Heart left ventricle (tissue), 16 donors: ENCODE data around the gene CCT8L2. TPM values are rescaled to one million over a fixed set of nuclear protein-coding genes. Genes with fewer than 3 reads are reported as not detected.
"Not testable (repeated sequence)": the region's sequence is repeated elsewhere in the genome, so short reads cannot be mapped to it uniquely, and the experiment has no call there.

ENCODE experiments used
- ATAC-seq, 4 donors: fragments of 200-7000 bp; cut with Tn5 transposase; one replicate each; pipeline ENCODE4 v1.9.1; 2020 to 2022; ENCODE audit warnings: moderate library complexity in 4 of 4, mild to moderate bottlenecking in 3 of 4, moderate number of reproducible peaks in 1 of 4
- DNase-seq, 5 donors: peaks; one replicate each; pipeline ENCODE4 v3.0.0-alpha.2; 2020
- H3K27ac ChIP-seq, 12 donors: fragments of 200-600 bp; sonication (generic) in 4 of 12; one replicate each; pipeline versions ENCODE4 v1.5.0 to v1.8.0; 2016 to 2022; ENCODE audit warnings: mild to moderate bottlenecking in 2 of 12
- H3K27me3 ChIP-seq, 9 donors: fragments of 200-600 bp; sonication (generic) in 2 of 9; one replicate each; pipeline versions ENCODE4 v1.5.1 to v1.8.0; 2016 to 2022; ENCODE audit warnings: mild to moderate bottlenecking in 3 of 9
- H3K36me3 ChIP-seq, 9 donors: fragments of 200-600 bp; sonication (generic) in 2 of 9; one replicate each; pipeline versions ENCODE4 v1.5.0 to v1.8.0; 2018 to 2022; ENCODE audit warnings: mild to moderate bottlenecking in 2 of 9
- H3K4me1 ChIP-seq, 12 donors: fragments of 200-600 bp; sonication (generic) in 4 of 12; one replicate each; pipeline versions ENCODE4 v1.5.0 to v1.8.0; 2016 to 2022; ENCODE audit warnings: mild to moderate bottlenecking in 3 of 12
- H3K4me3 ChIP-seq, 12 donors: fragments of 200-600 bp; sonication (generic) in 4 of 12; one replicate each; pipeline versions ENCODE4 v1.5.0 to v1.8.0; 2017 to 2022; ENCODE audit warnings: mild to moderate bottlenecking in 9 of 12, moderate library complexity in 4 of 12
- H3K9me3 ChIP-seq, 12 donors: fragments of 200-600 bp; sonication (generic) in 4 of 12; one replicate each; pipeline versions ENCODE4 v1.5.0 to v1.8.0; 2016 to 2022; ENCODE audit warnings: mild to moderate bottlenecking in 1 of 12
- WGBS, 4 donors: extraction: QIAGEN DNeasy Blood & Tissue Kit in 2 of 4; methylation state at CpG; one replicate each; pipeline versions ENCODE4 v1.1.5 to v1.1.7; 2013 to 2018; 5-methylcytosine and 5-hydroxymethylcytosine counted together
- intact Hi-C, 10 donors: fragments of 100-400 bp; cut with DNase I; formaldehyde crosslinking; loops; one replicate each; pipeline versions ENCODE4 v1.11.1 to v1.14.2; 2022
- long read RNA-seq, 3 donors: library from polyadenylated mRNA; unstranded; transcript quantifications; one replicate each; pipeline ENCODE4 v2.0.0, GENCODE V29; 2020 to 2021
- polyA plus RNA-seq, 2 donors: library from polyadenylated mRNA; stranded (reverse); fragments of 200-250 nt; gene quantifications; one replicate each; pipeline ENCODE4 v1.2.3, GENCODE V29; 2013
- total RNA-seq, 9 donors: library from RNA; depleted of rRNA in 2 of 9; stranded (reverse); fragments of >200 nt in 2 of 9; fragmentation: NEBNext Ultra II Directional in 3 of 9; extraction: Animal tissue kit (Norgen Biotek cat#: 25700) in 3 of 9; gene quantifications; one replicate each; pipeline versions ENCODE4 v1.1.0 to v1.2.4, GENCODE V29; 2016 to 2023
- donor health status: ischemic (EF 13 %, LVEDD 7.1; RV severe dilation, severe dysfunction).
- donor health status: healthy with polysubstance abuse.
- donor health status: DM: no; HTN: yes; CAD: no.
- donor health status: DM: no; HTN: no; CAD: no.
- donor health status: ischemic (EF 25% LVEDD 6.9; RV normal size, moderate dysfunction).
- donor health status: ischemic (EF 25% LVEDD 5.7; RV mildly dilated, moderate dysfunction).
- donor health status: healthy.
- donor health status: DM: yes; HTN: yes; CAD: no.
- donor health status: ischemic (EF 35%, LVEDD 5.7; RV mildly dilated, moderate dysfunction).
- donor health status: nonischemic (EF 11% LVEDD 7.7; RV severe dilation, severe dysfunction).
- donor health status: DM: yes; HTN: yes; CAD: no.
- donor health status: PGD.
- donor health status: ischemic (EF 29% LVEDD 5.4; RV normal size, mild dysfunction).
- donor health status: nonischemic (EF 23%, LVEDD 6.1; RV moderate dilation, normal function).

Gene CCT8L2
- total RNA-seq (not detected), polyA plus RNA-seq (not detected)
- long read RNA-seq, donor 1: 0 reads
- long read RNA-seq, donor 2: 0 reads
- long read RNA-seq, donor 3: 0 reads

- intact Hi-C loops, H3K4me3 ChIP-seq, H3K9me3 ChIP-seq, DNase-seq, ATAC-seq, H3K4me1 ChIP-seq, H3K27ac ChIP-seq, H3K36me3 ChIP-seq: not testable (repeated sequence)
- peaks cover 0 to 15% (median 1%) of the 10 kb centered on the region in 9 donors for H3K27me3 ChIP-seq
- WGBS, 4 donors: 58 to 73% (median 71%) methylated on average over 1 of the region's 1 CpG
These were observed at the start of gene CCT8L2 for GRCh38 chr22:16592710-16593109. CCT8L2 (minus strand) TSS chr22:16592810; CDS start chr22:16592550, 260 bp downstream.

GRCh38 chr22:16635442-16635841, 42.8 kb upstream of the CCT8L2 start:
- H3K36me3 ChIP-seq, ATAC-seq, H3K4me3 ChIP-seq, H3K27ac ChIP-seq, DNase-seq, H3K27me3 ChIP-seq, H3K4me1 ChIP-seq, H3K9me3 ChIP-seq, intact Hi-C loops: not testable (repeated sequence)
- WGBS, 4 donors: 67 to 73% (median 71%) methylated on average over 1 of the region's 1 CpG

- H3K9me3 ChIP-seq, intact Hi-C loops, H3K4me3 ChIP-seq, H3K36me3 ChIP-seq, H3K27ac ChIP-seq, H3K27me3 ChIP-seq, H3K4me1 ChIP-seq, ATAC-seq, DNase-seq: not testable (repeated sequence)
These were observed 41.5 kb upstream of the CCT8L2 start for GRCh38 chr22:16634092-16634491.

GRCh38 chr22:16628476-16628875, 35.9 kb upstream of the CCT8L2 start:
- 80 to 88% (median 83%) methylated on average over 1 of the region's 1 CpG for WGBS, 4 donors

GRCh38 chr22:16625018-16625417, 32.4 kb upstream of the CCT8L2 start:
- not testable (repeated sequence) for ATAC-seq

More at GRCh38 chr22:16628476-16628875, 35.9 kb upstream of the CCT8L2 start:
- H3K36me3 ChIP-seq, ATAC-seq, H3K4me1 ChIP-seq, H3K27me3 ChIP-seq, DNase-seq, H3K9me3 ChIP-seq, intact Hi-C loops, H3K27ac ChIP-seq, H3K4me3 ChIP-seq: not testable (repeated sequence)

GRCh38 chr22:16623595-16623994, 31.0 kb upstream of the CCT8L2 start:
- H3K36me3 ChIP-seq, H3K9me3 ChIP-seq, DNase-seq, H3K27me3 ChIP-seq, H3K4me1 ChIP-seq, H3K4me3 ChIP-seq, H3K27ac ChIP-seq, intact Hi-C loops, ATAC-seq: not testable (repeated sequence)

More at GRCh38 chr22:16625018-16625417, 32.4 kb upstream of the CCT8L2 start:
- H3K4me1 ChIP-seq, intact Hi-C loops, H3K4me3 ChIP-seq, H3K27ac ChIP-seq, DNase-seq, H3K27me3 ChIP-seq, H3K36me3 ChIP-seq, H3K9me3 ChIP-seq: not testable (repeated sequence)
- 38 to 51% (median 45%) methylated on average over 2 of the region's 2 CpGs for WGBS, 4 donors

GRCh38 chr22:16617516-16617915, 24.9 kb upstream of the CCT8L2 start:
- H3K4me3 ChIP-seq, DNase-seq, intact Hi-C loops, H3K27ac ChIP-seq, H3K36me3 ChIP-seq, H3K27me3 ChIP-seq, H3K9me3 ChIP-seq, H3K4me1 ChIP-seq, ATAC-seq: not testable (repeated sequence)
- 38 to 63% (median 50%) methylated on average over 3 of the region's 3 CpGs for WGBS, 4 donors

- not testable (repeated sequence) for DNase-seq
- WGBS, 4 donors: 75 to 80% (median 79%) methylated on average over 3 of the region's 3 CpGs
These were observed 23.9 kb upstream of the CCT8L2 start for GRCh38 chr22:16616390-16616938.

GRCh38 chr22:16615606-16616245, 23.1 kb upstream of the CCT8L2 start:
- H3K4me1 ChIP-seq, intact Hi-C loops, H3K27ac ChIP-seq, H3K36me3 ChIP-seq, H3K4me3 ChIP-seq, H3K9me3 ChIP-seq, H3K27me3 ChIP-seq, DNase-seq, ATAC-seq: not testable (repeated sequence)
- 69 to 74% (median 70%) methylated on average over 5 of the region's 5 CpGs for WGBS, 4 donors

More at GRCh38 chr22:16616390-16616938, 23.9 kb upstream of the CCT8L2 start:
- ATAC-seq, H3K27me3 ChIP-seq, H3K4me1 ChIP-seq, H3K4me3 ChIP-seq, H3K9me3 ChIP-seq, intact Hi-C loops, H3K36me3 ChIP-seq, H3K27ac ChIP-seq: not testable (repeated sequence)
